ENCODE results near the gene TNKS2. TPM values are rescaled to one million over a fixed set of nuclear protein-coding genes. Genes with fewer than 3 reads are reported as not detected.

Gene TNKS2
- total and polyA plus RNA-seq, 2 of the 13 experiments (the other 11 are each of a cell fraction or from before 2014, with no cell fraction given) = 15.2 to 19.4 TPM

DNA sequence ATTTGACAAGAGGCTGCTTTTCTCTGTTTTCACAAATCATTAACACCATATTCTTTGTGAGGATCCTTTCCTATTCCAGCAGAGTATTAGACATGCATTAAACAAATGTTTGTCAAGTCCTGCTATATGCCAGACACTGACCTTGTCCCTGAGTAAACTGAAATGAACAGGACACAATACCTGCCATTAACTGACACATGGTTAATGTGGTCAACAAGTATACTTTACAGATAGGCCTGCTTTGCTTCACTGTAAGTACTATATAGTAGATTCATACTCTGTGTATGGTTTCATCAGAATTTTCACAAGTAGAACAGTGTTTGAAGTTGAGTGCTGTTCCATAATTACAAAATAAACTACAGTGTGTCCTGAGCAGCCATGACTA, 5.9 kb downstream of the TNKS2 start (continued):
- TF ChIP-seq FOXK2 (IDR thresholded peaks at IDR 0.05) (peak; percentile 48; the same call in 1 of the 2 replicates), ZNF75D (CRISPR knock-in tag; IDR thresholded peaks at IDR 0.05; ENCODE audit: borderline replicate concordance) (no peak), RBFOX2 (IDR thresholded peaks at IDR 0.05; ENCODE audit: low read depth, low read length) (no peak), JUNB (CRISPR knock-in tag; IDR thresholded peaks at IDR 0.05; ENCODE audit: borderline replicate concordance) (no peak), SIX1 (CRISPR knock-in tag; IDR thresholded peaks at IDR 0.05; ENCODE audit: borderline replicate concordance) (no peak), NCOA1 (CRISPR knock-in tag; IDR thresholded peaks at IDR 0.05) (no peak), SNAPC2 (CRISPR knock-in tag; IDR thresholded peaks at IDR 0.05) (no peak), SRY (CRISPR knock-in tag; IDR thresholded peaks at IDR 0.05) (no peak), ZNF264 (CRISPR knock-in tag; IDR thresholded peaks at IDR 0.05) (no peak), KLF11 (CRISPR knock-in tag; IDR thresholded peaks at IDR 0.05) (peak; percentile 75; the same call in 1 of the 2 replicates), THYN1 (CRISPR knock-in tag; IDR thresholded peaks at IDR 0.05; ENCODE audit: borderline replicate concordance, low read depth) (no peak), DPF2 (CRISPR knock-in tag; IDR thresholded peaks at IDR 0.05; ENCODE audit: borderline replicate concordance, low read depth) (peak; percentile 48; the same call in 1 of the 2 replicates), REL (CRISPR knock-in tag; conservative IDR thresholded peaks at IDR 0.05) (no peak), TEAD2 (CRISPR knock-in tag; IDR thresholded peaks at IDR 0.05) (no peak), FOXA3 (CRISPR knock-in tag; IDR thresholded peaks at IDR 0.05) (peak; percentile 83)
- TF ChIP-seq, protein P1, sequence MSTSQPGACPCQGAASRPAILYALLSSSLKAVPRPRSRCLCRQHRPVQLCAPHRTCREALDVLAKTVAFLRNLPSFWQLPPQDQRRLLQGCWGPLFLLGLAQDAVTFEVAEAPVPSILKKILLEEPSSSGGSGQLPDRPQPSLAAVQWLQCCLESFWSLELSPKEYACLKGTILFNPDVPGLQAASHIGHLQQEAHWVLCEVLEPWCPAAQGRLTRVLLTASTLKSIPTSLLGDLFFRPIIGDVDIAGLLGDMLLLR (CRISPR knock-in tag; IDR thresholded peaks at IDR 0.05) = no peak
- TF ChIP-seq, protein P2, sequence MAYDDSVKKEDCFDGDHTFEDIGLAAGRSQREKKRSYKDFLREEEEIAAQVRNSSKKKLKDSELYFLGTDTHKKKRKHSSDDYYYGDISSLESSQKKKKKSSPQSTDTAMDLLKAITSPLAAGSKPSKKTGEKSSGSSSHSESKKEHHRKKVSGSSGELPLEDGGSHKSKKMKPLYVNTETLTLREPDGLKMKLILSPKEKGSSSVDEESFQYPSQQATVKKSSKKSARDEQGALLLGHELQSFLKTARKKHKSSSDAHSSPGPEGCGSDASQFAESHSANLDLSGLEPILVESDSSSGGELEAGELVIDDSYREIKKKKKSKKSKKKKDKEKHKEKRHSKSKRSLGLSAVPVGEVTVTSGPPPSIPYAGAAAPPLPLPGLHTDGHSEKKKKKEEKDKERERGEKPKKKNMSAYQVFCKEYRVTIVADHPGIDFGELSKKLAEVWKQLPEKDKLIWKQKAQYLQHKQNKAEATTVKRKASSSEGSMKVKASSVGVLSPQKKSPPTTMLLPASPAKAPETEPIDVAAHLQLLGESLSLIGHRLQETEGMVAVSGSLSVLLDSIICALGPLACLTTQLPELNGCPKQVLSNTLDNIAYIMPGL (CRISPR knock-in tag; IDR thresholded peaks at IDR 0.05; ENCODE audit: borderline replicate concordance in 1 of 2, low read depth in 1 of 2) = 0 out of 4 replicates have a peak, but pooled peaks of 1 of the 2 experiments have one; percentile 26
- TF ChIP-seq, protein P3, sequence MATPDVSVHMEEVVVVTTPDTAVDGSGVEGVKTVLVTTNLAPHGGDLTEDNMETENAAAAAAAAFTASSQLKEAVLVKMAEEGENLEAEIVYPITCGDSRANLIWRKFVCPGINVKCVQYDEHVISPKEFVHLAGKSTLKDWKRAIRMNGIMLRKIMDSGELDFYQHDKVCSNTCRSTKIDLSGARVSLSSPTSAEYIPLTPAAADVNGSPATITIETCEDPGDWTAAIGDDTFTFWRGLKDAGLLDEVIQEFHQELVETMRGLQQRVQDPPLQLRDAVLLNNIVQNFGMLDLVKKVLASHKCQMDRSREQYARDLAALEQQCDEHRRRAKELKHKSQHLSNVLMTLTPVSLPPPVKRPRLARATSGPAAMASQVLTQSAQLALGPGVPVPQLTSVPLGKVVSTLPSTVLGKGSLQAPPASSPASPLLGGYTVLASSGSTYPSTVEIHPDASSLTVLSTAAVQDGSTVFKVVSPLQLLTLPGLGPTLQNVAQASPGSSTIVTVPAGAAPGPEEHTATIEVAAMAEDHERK (CRISPR knock-in tag; IDR thresholded peaks at IDR 0.05; ENCODE audit: low read depth) = no peak
- TF ChIP-seq, protein P4, sequence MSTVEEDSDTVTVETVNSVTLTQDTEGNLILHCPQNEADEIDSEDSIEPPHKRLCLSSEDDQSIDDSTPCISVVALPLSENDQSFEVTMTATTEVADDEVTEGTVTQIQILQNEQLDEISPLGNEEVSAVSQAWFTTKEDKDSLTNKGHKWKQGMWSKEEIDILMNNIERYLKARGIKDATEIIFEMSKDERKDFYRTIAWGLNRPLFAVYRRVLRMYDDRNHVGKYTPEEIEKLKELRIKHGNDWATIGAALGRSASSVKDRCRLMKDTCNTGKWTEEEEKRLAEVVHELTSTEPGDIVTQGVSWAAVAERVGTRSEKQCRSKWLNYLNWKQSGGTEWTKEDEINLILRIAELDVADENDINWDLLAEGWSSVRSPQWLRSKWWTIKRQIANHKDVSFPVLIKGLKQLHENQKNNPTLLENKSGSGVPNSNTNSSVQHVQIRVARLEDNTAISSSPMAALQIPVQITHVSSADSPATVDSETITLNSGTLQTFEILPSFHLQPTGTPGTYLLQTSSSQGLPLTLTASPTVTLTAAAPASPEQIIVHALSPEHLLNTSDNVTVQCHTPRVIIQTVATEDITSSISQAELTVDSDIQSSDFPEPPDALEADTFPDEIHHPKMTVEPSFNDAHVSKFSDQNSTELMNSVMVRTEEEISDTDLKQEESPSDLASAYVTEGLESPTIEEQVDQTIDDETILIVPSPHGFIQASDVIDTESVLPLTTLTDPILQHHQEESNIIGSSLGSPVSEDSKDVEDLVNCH (CRISPR knock-in tag; IDR thresholded peaks at IDR 0.05) = no peak
- TF ChIP-seq, protein P5, sequence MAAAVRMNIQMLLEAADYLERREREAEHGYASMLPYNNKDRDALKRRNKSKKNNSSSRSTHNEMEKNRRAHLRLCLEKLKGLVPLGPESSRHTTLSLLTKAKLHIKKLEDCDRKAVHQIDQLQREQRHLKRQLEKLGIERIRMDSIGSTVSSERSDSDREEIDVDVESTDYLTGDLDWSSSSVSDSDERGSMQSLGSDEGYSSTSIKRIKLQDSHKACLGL (CRISPR knock-in tag; IDR thresholded peaks at IDR 0.05) = no peak
- TF ChIP-seq, protein P6, sequence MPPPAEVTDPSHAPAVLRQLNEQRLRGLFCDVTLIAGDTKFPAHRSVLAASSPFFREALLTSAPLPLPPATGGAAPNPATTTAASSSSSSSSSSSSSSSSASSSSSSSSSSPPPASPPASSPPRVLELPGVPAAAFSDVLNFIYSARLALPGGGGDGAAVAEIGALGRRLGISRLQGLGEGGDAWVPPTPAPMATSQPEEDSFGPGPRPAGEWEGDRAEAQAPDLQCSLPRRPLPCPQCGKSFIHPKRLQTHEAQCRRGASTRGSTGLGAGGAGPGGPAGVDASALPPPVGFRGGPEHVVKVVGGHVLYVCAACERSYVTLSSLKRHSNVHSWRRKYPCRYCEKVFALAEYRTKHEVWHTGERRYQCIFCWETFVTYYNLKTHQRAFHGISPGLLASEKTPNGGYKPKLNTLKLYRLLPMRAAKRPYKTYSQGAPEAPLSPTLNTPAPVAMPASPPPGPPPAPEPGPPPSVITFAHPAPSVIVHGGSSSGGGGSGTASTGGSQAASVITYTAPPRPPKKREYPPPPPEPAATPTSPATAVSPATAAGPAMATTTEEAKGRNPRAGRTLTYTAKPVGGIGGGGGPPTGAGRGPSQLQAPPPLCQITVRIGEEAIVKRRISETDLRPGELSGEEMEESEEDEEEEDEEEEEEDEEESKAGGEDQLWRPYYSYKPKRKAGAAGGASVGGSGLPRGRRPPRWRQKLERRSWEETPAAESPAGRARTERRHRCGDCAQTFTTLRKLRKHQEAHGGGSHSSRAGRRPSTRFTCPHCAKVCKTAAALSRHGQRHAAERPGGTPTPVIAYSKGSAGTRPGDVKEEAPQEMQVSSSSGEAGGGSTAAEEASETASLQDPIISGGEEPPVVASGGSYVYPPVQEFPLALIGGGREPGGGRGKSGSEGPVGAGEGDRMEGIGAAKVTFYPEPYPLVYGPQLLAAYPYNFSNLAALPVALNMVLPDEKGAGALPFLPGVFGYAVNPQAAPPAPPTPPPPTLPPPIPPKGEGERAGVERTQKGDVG (CRISPR knock-in tag; IDR thresholded peaks at IDR 0.05; ENCODE audit: borderline replicate concordance) = no peak
